ENCODE measurements around the gene LANCL2. TPM values are rescaled to one million over a fixed set of nuclear protein-coding genes. Genes with fewer than 3 reads are reported as not detected.

Gene LANCL2
- total RNA-seq, 1 donor from 2014 or later = 5.7 TPM

DNA sequence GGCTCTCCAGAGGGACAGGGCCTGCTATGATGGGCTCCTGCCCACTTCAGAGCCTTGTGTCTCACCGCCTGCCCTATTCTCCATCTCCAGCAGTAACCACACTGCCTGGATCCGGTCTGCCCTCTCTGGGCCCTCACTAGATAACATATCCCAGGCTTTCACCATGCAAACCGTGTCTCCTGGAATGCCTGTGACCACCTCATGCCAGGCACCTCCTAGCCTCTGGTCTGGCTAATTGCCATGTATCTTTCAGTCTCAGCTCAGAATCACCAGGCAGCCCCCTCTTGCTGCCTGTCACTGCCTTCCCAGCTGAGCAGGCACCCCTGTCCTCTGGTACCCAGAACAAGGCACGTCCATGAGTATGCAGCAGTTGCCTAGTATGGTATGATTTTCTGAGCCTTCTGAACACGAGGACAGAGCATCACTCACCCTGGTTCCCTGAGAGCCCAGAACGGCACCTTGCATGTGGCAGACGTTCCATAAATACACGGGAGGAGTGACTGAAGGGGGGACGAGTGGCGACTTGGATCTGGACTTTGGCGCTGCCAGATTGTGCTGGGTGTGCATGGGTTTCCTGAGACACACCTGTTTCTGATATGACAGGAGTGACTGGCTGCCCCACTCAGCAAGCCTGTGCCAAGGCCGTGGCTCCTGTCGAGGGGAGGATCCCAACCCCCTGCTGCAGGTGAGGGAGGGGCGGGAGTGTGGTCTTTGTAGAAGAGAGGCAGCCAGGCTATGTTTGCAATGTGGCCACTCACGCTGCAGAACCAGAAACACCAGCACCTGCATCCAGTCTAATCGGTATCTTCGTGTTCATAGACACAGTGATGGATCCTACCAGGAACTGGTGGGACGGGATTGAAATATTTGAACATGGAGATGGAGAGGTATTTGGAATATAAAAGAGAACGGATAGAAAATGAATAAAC, 112.0 kb downstream of the LANCL2 start:
- TF ChIP-seq, protein P1, sequence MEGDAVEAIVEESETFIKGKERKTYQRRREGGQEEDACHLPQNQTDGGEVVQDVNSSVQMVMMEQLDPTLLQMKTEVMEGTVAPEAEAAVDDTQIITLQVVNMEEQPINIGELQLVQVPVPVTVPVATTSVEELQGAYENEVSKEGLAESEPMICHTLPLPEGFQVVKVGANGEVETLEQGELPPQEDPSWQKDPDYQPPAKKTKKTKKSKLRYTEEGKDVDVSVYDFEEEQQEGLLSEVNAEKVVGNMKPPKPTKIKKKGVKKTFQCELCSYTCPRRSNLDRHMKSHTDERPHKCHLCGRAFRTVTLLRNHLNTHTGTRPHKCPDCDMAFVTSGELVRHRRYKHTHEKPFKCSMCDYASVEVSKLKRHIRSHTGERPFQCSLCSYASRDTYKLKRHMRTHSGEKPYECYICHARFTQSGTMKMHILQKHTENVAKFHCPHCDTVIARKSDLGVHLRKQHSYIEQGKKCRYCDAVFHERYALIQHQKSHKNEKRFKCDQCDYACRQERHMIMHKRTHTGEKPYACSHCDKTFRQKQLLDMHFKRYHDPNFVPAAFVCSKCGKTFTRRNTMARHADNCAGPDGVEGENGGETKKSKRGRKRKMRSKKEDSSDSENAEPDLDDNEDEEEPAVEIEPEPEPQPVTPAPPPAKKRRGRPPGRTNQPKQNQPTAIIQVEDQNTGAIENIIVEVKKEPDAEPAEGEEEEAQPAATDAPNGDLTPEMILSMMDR (IDR thresholded peaks at IDR 0.05) = no peak
- DNase-seq (no peak), ATAC-seq (no peak)
- H3K27ac ChIP-seq = no peak overlapping the region
- H3K4me1 ChIP-seq = peaks cover 4% of the 10 kb centered on the region
- no peaks in the 10 kb centered on the region for H3K9me3 ChIP-seq
- intact Hi-C loops (cut with DNase I) = no loop called here
- H3K27me3 ChIP-seq (ENCODE audit: low read depth) = no peaks in the 10 kb centered on the region
- H3K4me3 ChIP-seq = no peak overlapping the region
- peaks cover 6% of the 10 kb centered on the region for H3K36me3 ChIP-seq

- intact Hi-C loops (cut with DNase I) = no loop called here
- peaks cover 4% of the 10 kb centered on the region for H3K4me1 ChIP-seq
- H3K27ac ChIP-seq = no peak overlapping the region
- TF ChIP-seq, protein P1 (IDR thresholded peaks at IDR 0.05) = no peak
- peaks cover 6% of the 10 kb centered on the region for H3K36me3 ChIP-seq
- no peak overlapping the region for H3K4me3 ChIP-seq
- ATAC-seq = no peak
- no peaks in the 10 kb centered on the region for H3K9me3 ChIP-seq
- no peak for DNase-seq
- H3K27me3 ChIP-seq (ENCODE audit: low read depth) = no peaks in the 10 kb centered on the region
These were observed 112.7 kb downstream of the LANCL2 start for GRCh38 chr7:55477781-55478374.

DNA sequence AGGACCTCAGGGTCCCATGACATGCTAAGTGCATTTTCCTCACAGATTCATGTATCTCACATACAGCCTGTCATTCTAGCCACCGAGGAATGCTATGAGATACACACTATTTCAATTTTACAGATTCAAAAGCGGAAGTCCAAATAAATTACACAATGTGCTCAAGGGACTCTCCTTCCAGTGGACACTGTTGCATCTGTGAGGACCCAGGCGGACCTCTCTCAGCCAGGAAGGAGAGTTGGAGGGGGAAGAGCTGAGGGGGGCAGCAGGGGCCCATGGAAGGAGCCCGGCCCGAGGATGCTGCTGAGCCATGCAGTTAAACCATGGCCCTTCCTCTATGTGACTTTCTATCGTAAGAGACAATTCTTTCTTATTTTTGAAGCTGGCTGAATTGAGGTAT, 113.6 kb downstream of the LANCL2 start:
- TF ChIP-seq, protein P1 (IDR thresholded peaks at IDR 0.05) = no peak
- ATAC-seq = no peak
- Histone ChIP-seq H3K9me3 (no peaks in the 10 kb centered on the region), H3K36me3 (no peaks in the 10 kb centered on the region), H3K4me3 (no peak overlapping the region), H3K27ac (no peak overlapping the region), H3K4me1 (peaks cover 4% of the 10 kb centered on the region), H3K27me3 (ENCODE audit: low read depth) (no peaks in the 10 kb centered on the region)
- no peak for DNase-seq
- intact Hi-C loops (cut with DNase I) = no loop called here

DNA sequence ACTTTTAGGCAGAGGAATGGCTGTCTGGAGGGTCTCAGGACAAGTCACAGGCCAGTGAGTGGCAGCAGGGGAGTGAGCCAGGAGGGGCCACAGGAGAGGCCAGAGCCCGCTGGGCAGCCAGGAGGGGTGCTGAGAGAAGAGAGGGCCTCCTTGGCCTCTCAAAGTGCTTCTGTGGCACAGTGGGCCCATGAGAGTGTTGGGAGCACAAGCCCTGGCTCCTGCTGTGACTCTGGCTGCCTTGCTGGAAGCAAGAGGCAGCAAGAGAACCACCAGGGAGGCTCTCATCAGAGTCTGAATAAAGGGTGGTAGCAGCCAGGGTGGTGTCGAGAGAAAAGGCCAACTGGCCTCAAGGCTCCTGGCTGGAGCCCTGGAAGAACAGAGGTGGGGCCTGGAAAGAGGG, 116.0 kb downstream of the LANCL2 start:
- Histone ChIP-seq H3K4me3 (no peak overlapping the region), H3K9me3 (no peaks in the 10 kb centered on the region), H3K27me3 (ENCODE audit: low read depth) (no peaks in the 10 kb centered on the region), H3K27ac (no peak overlapping the region), H3K4me1 (peaks cover 4% of the 10 kb centered on the region), H3K36me3 (no peaks in the 10 kb centered on the region)
- intact Hi-C loops (cut with DNase I) = no loop called here
- TF ChIP-seq, protein P1 (IDR thresholded peaks at IDR 0.05) = no peak
- ATAC-seq (no peak), DNase-seq (no peak)

DNA sequence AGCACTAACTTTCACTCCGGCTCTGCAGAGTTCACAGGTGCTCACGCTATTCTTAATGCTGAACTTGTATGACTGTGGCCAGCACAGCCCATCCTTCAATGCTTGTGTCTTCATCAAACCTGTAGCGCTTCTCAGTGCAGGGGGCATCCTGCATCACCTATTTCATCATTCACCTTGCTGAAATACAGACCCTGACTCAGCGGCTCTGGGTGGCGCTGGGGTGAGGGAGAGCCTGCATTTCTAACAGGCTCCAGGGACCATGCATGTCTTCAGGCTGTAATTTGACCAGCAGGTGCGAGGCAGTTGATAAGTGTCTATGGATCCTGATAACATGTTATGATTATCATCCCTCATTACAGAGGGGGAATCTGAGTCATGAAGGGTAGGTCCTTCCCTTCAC, 117.9 kb downstream of the LANCL2 start:
- TF ChIP-seq, protein P1 (IDR thresholded peaks at IDR 0.05) = no peak
- no peak for ATAC-seq

More for the DNA sequence above, 117.9 kb downstream of the LANCL2 start:
- peaks cover 4% of the 10 kb centered on the region for H3K4me1 ChIP-seq
- DNase-seq = no peak
- no peak overlapping the region for H3K4me3 ChIP-seq
- intact Hi-C loops (cut with DNase I) = no loop called here
- H3K27ac ChIP-seq = no peak overlapping the region
- H3K36me3 ChIP-seq = no peaks in the 10 kb centered on the region
- H3K9me3 ChIP-seq = no peaks in the 10 kb centered on the region
- H3K27me3 ChIP-seq (ENCODE audit: low read depth) = no peaks in the 10 kb centered on the region

Other genes starting within 250 kb of the LANCL2 start
- gene VOPP1, start 207.2 kb downstream of the LANCL2 start, total RNA-seq = 66.2 TPM

All from lower lobe of right lung (tissue), 2 donors.